Left ventricle myocardium inferior (tissue), 1 donor: ENCODE results near the gene B3GALT2. TPM values are rescaled to one million over a fixed set of nuclear protein-coding genes. Genes with fewer than 3 reads are reported as not detected.

ENCODE experiments used
- DNase-seq: peaks from one replicate; pipeline ENCODE4 v3.0.0-alpha.2; 2020
- H3K27ac ChIP-seq: fragments of 200-600 bp; replicated peaks from 2 replicates; pipeline ENCODE4 v1.8.0; 2021
- H3K27me3 ChIP-seq: fragments of 200-600 bp; 2 replicates; pipeline ENCODE4 v1.8.0; 2021; ENCODE audit warnings: low read depth
- H3K36me3 ChIP-seq: fragments of 200-600 bp; 2 replicates; pipeline ENCODE4 v1.8.0; 2021
- H3K4me1 ChIP-seq: fragments of 200-600 bp; 2 replicates; pipeline ENCODE4 v1.8.0; 2021
- H3K4me3 ChIP-seq: fragments of 200-600 bp; 2 replicates; pipeline ENCODE4 v1.8.0; 2021; ENCODE audit warnings: mild to moderate bottlenecking, moderate library complexity
- H3K9me3 ChIP-seq: fragments of 200-600 bp; replicated peaks from 2 replicates; pipeline ENCODE4 v1.8.0; 2021
- CTCF ChIP-seq: fragments of 200-600 bp; IDR thresholded peaks from 2 replicates; pipeline ENCODE4 v1.8.0; 2021; ENCODE audit warnings: antibody characterized with exemption, mild to moderate bottlenecking, borderline replicate concordance
- intact Hi-C: fragments of 100-400 bp; cut with micrococcal nuclease; formaldehyde crosslinking; loops from one replicate; pipeline ENCODE4 v1.11.0; 2022
- total RNA-seq: library from RNA; stranded (reverse); fragmentation: NEBNext Ultra II Directional; extraction: Animal tissue kit (Norgen Biotek cat#: 25700); gene quantifications from one replicate; pipeline ENCODE4 v1.2.1, GENCODE V29; 2021
- donor health status: DM: no; HTN: yes; CAD: no; lungs with severe emphysema.

The B3GALT2 gene
- total RNA-seq, 1 donor from 2014 or later: 77.2 TPM

- no peak for DNase-seq
- H3K36me3 ChIP-seq: peaks cover 29% of the 10 kb centered on the region
- H3K9me3 ChIP-seq: peaks cover 17% of the 10 kb centered on the region
- no peak for TF ChIP-seq CTCF
- intact Hi-C loops: no loop called here
- no peak overlapping the region for H3K27ac ChIP-seq
- no peaks in the 10 kb centered on the region for H3K27me3 ChIP-seq
- H3K4me3 ChIP-seq: no peak overlapping the region
- peaks cover 9% of the 10 kb centered on the region for H3K4me1 ChIP-seq
Measured at GRCh38 chr1:193210996-193211395, 24.6 kb upstream of the B3GALT2 start.

- peaks cover 26% of the 10 kb centered on the region for H3K4me1 ChIP-seq
- no peak overlapping the region for H3K27ac ChIP-seq
- no peaks in the 10 kb centered on the region for H3K9me3 ChIP-seq
- no peak overlapping the region for H3K4me3 ChIP-seq
- TF ChIP-seq CTCF: no peak
- peaks cover 14% of the 10 kb centered on the region for H3K36me3 ChIP-seq
- DNase-seq: no peak
- no peaks in the 10 kb centered on the region for H3K27me3 ChIP-seq
- intact Hi-C loops: no loop called here
Measured at GRCh38 chr1:193201021-193201420, 14.6 kb upstream of the B3GALT2 start.

GRCh38 chr1:193199940-193200339, 13.5 kb upstream of the B3GALT2 start:
- Histone ChIP-seq H3K27ac (no peak overlapping the region), H3K9me3 (no peaks in the 10 kb centered on the region), H3K4me3 (no peak overlapping the region), H3K27me3 (no peaks in the 10 kb centered on the region), H3K36me3 (peaks cover 6% of the 10 kb centered on the region), H3K4me1 (peaks cover 30% of the 10 kb centered on the region)
- no peak for TF ChIP-seq CTCF
- intact Hi-C loops: no loop called here
- DNase-seq: no peak

GRCh38 chr1:193192586-193192985, 6.2 kb upstream of the B3GALT2 start:
- Histone ChIP-seq H3K4me1 (peaks cover 50% of the 10 kb centered on the region), H3K4me3 (no peak overlapping the region), H3K27ac (no peak overlapping the region), H3K27me3 (no peaks in the 10 kb centered on the region), H3K9me3 (peaks cover 9% of the 10 kb centered on the region), H3K36me3 (peaks cover 8% of the 10 kb centered on the region)
- DNase-seq: no peak
- no peak for TF ChIP-seq CTCF
- intact Hi-C loops: no loop called here

- no peaks in the 10 kb centered on the region for H3K27me3 ChIP-seq
- H3K4me3 ChIP-seq: peak overlapping the region; percentile 65
- peaks cover 8% of the 10 kb centered on the region for H3K36me3 ChIP-seq
- H3K27ac ChIP-seq: peak overlapping the region; percentile 84
- H3K4me1 ChIP-seq: peaks cover 61% of the 10 kb centered on the region
- peaks cover 9% of the 10 kb centered on the region for H3K9me3 ChIP-seq
- TF ChIP-seq CTCF: peak; percentile 55
- intact Hi-C loops: no loop called here
- DNase-seq: no peak
Measured at GRCh38 chr1:193190096-193190744, 3.8 kb upstream of the B3GALT2 start.
